ENCODE measurements around the gene TMEM238. TPM values are rescaled to one million over a fixed set of nuclear protein-coding genes. Genes with fewer than 3 reads are reported as not detected.

TMEM238 gene
- total RNA-seq, 1 donor from 2014 or later, result 1.4 TPM

DNA sequence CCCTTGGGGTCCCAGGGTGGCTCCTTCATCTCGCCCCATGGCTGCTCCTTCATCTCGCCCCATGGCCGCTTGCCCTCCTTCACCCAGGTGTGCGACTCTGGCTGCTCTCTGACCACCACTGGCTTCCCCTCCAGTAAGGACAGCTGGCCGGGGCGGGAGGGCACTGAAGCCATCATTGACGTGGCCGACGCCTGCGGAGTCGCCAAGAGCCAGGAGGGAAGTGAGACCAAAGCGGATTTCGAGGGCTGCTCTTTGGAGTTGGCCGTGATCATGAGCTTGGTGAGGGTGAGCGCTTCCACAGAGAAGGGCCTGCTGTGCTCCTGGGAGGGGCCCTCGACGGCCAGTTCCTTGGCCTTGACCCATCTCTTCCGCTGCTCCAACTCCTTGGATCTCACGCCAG lies 25.6 kb downstream of the TMEM238 start:
- Histone ChIP-seq H3K4me3 (ENCODE audit: low read depth, low read length) (no peak overlapping the region), H3K27me3 (ENCODE audit: control insufficient read depth, insufficient read depth, low read length) (peaks cover 19% of the 10 kb centered on the region), H3K36me3 (ENCODE audit: control insufficient read depth, insufficient read depth, low read length) (no peaks in the 10 kb centered on the region)
- no peak for DNase-seq (ENCODE audit: low read depth)
- TF ChIP-seq, protein P1, sequence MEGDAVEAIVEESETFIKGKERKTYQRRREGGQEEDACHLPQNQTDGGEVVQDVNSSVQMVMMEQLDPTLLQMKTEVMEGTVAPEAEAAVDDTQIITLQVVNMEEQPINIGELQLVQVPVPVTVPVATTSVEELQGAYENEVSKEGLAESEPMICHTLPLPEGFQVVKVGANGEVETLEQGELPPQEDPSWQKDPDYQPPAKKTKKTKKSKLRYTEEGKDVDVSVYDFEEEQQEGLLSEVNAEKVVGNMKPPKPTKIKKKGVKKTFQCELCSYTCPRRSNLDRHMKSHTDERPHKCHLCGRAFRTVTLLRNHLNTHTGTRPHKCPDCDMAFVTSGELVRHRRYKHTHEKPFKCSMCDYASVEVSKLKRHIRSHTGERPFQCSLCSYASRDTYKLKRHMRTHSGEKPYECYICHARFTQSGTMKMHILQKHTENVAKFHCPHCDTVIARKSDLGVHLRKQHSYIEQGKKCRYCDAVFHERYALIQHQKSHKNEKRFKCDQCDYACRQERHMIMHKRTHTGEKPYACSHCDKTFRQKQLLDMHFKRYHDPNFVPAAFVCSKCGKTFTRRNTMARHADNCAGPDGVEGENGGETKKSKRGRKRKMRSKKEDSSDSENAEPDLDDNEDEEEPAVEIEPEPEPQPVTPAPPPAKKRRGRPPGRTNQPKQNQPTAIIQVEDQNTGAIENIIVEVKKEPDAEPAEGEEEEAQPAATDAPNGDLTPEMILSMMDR (IDR thresholded peaks at IDR 0.05; ENCODE audit: insufficient read depth, low read length, poor library complexity, severe bottlenecking), result no peak

DNA sequence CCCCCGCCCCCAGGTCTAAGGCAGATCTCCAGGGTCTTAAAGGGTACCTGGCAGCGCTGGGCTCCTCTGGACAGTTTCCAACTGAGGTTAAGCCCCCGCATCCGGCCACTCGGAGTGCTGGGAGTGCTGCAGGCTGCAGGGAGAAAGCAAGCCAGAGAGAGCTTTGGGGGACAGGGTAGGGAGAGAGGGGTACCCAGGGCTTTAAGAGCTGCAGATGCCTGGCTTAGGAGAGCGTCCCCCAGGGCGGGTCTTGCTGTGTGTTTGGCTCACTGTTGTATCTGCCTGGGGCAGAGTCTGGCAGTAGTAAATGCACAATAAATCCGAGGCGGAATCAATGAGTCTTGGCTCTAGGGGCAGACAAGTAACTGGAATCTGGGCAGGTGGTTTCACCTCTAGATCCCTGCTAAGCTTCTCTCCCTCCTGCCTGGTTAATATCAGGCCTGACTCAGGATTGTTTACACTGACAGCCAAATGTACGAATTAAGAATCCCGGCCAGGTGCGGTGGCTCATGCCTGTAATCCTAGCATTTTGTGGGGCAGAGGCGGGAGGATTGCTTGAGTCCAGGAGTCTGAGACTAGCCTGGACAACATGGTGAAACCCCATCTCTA lies 28.8 kb downstream of the TMEM238 start:
- no peak for DNase-seq (ENCODE audit: low read depth)
- H3K27me3 ChIP-seq (ENCODE audit: control insufficient read depth, insufficient read depth, low read length), result peaks cover 37% of the 10 kb centered on the region
- TF ChIP-seq, protein P1 (IDR thresholded peaks at IDR 0.05; ENCODE audit: insufficient read depth, low read length, poor library complexity, severe bottlenecking), result no peak
- H3K4me3 ChIP-seq (ENCODE audit: low read depth, low read length), result no peak overlapping the region
- no peaks in the 10 kb centered on the region for H3K36me3 ChIP-seq (ENCODE audit: control insufficient read depth, insufficient read depth, low read length)

DNA sequence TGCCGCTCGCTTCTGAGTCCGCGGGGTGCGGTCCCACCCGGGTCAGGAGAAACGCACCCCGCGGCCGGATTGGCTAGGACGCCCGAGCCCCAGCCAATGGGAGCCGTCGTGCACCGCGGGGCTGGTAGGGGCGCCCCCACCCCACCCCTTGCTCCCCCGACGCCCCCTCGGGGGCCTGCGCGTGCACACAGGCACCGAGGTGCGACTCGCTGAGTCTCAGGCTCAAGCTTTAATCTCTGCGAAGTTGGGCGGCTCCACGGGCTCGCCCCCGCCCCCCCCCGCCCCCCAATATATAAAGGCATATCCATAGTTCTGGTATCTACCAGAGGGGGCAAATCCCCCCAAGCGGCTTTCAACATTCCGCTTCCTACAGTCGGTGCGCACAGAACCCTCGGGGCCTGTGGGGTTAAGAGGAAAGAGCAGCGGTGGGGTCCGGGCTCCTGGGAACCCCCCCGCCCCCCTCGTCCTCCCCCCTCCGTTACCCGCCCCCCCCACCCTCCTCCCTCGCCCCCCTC lies 29.3 kb downstream of the TMEM238 start, which contains the start of gene COX6B2:
Gene COX6B2, minus strand, starts transcription at position 22 of the 515 bp plus-strand sequence. CDS start 198 bp downstream, outside the sequence.
- H3K36me3 ChIP-seq (ENCODE audit: control insufficient read depth, insufficient read depth, low read length), result no peaks in the 10 kb centered on the region
- peak within 1 kb of the TSS; percentile 49 for H3K4me3 ChIP-seq (ENCODE audit: low read depth, low read length)
- TF ChIP-seq, protein P1 (IDR thresholded peaks at IDR 0.05; ENCODE audit: insufficient read depth, low read length, poor library complexity, severe bottlenecking), result no peak
- DNase-seq (ENCODE audit: low read depth), result no peak
- H3K27me3 ChIP-seq (ENCODE audit: control insufficient read depth, insufficient read depth, low read length), result peaks cover 37% of the 10 kb centered on the region

- no peaks in the 10 kb centered on the region for H3K36me3 ChIP-seq (ENCODE audit: control insufficient read depth, insufficient read depth, low read length)
- no peak for DNase-seq (ENCODE audit: low read depth)
- peak overlapping the region; percentile 49 for H3K4me3 ChIP-seq (ENCODE audit: low read depth, low read length)
- TF ChIP-seq, protein P1 (IDR thresholded peaks at IDR 0.05; ENCODE audit: insufficient read depth, low read length, poor library complexity, severe bottlenecking), result no peak
- peaks cover 37% of the 10 kb centered on the region for H3K27me3 ChIP-seq (ENCODE audit: control insufficient read depth, insufficient read depth, low read length)
These were observed 30.0 kb downstream of the TMEM238 start for GRCh38 chr19:55353803-55354697.

- H3K36me3 ChIP-seq (ENCODE audit: control insufficient read depth, insufficient read depth, low read length), result no peaks in the 10 kb centered on the region
- peak overlapping the region; percentile 49 for H3K4me3 ChIP-seq (ENCODE audit: low read depth, low read length)
- H3K27me3 ChIP-seq (ENCODE audit: control insufficient read depth, insufficient read depth, low read length), result peaks cover 37% of the 10 kb centered on the region
- TF ChIP-seq, protein P1 (IDR thresholded peaks at IDR 0.05; ENCODE audit: insufficient read depth, low read length, poor library complexity, severe bottlenecking), result no peak
- no peak for DNase-seq (ENCODE audit: low read depth)
These were observed 30.7 kb downstream of the TMEM238 start for GRCh38 chr19:55353356-55353802.
